Measurements from ENCODE around the gene MINPP1. TPM values are rescaled to one million over a fixed set of nuclear protein-coding genes. Genes with fewer than 3 reads are reported as not detected.
"Not testable (repeated sequence)": the region's sequence is repeated elsewhere in the genome, so short reads cannot be mapped to it uniquely, and the experiment has no call there.

Gene MINPP1
- 10 to 100 TPM; 28.2 to 34.3 TPM for total RNA-seq
- long read RNA-seq, transcript MINPP1-202 (5 exons, 2,415 nt): major isoform, 105 of 110 reads
- long read RNA-seq, partial matches to known transcripts: 0 of 110 reads
- long read RNA-seq, other reads (novel, unspliced or antisense): 5 of 110 reads

GRCh38 chr10:87504640-87505365, at the start of gene MINPP1:
MINPP1 (plus strand) TSS chr10:87504893; CDS start chr10:87504916, 23 bp downstream.
- ATAC-seq (peak; percentile 95), DNase-seq (peak; percentile 82 to 87)
- intact Hi-C loops (cut with DNase I, micrococcal nuclease): no loop called here

- DNase-seq; intact Hi-C loops (cut with DNase I, micrococcal nuclease): not testable (repeated sequence)
- peak; percentile 85 for ATAC-seq
Measured at GRCh38 chr10:87456586-87457220, 48.0 kb upstream of the MINPP1 start.

- ATAC-seq; DNase-seq; intact Hi-C loops (cut with DNase I, micrococcal nuclease): not testable (repeated sequence)
Measured at GRCh38 chr10:87461751-87462150, 42.9 kb upstream of the MINPP1 start.

GRCh38 chr10:87466849-87467248, 37.8 kb upstream of the MINPP1 start:
- ATAC-seq; DNase-seq; intact Hi-C loops (cut with DNase I, micrococcal nuclease): not testable (repeated sequence)

GRCh38 chr10:87488733-87489132, 16.0 kb upstream of the MINPP1 start:
- intact Hi-C loops (cut with DNase I, micrococcal nuclease); DNase-seq: not testable (repeated sequence)
- ATAC-seq: peak; percentile 96

- DNase-seq; intact Hi-C loops (cut with DNase I, micrococcal nuclease): not testable (repeated sequence)
- ATAC-seq: peak; percentile 54
Measured at GRCh38 chr10:87490285-87490684, 14.4 kb upstream of the MINPP1 start.

- intact Hi-C loops (cut with DNase I, micrococcal nuclease); DNase-seq; ATAC-seq: not testable (repeated sequence)
Measured at GRCh38 chr10:87492450-87492849, 12.2 kb upstream of the MINPP1 start.

- DNase-seq; intact Hi-C loops (cut with DNase I, micrococcal nuclease); ATAC-seq: not testable (repeated sequence)
Measured at GRCh38 chr10:87495446-87495845, 9.2 kb upstream of the MINPP1 start.

GRCh38 chr10:87497386-87497785, 7.3 kb upstream of the MINPP1 start:
- DNase-seq; ATAC-seq; intact Hi-C loops (cut with DNase I, micrococcal nuclease): not testable (repeated sequence)

GRCh38 chr10:87498106-87498789, 6.4 kb upstream of the MINPP1 start:
- ATAC-seq; DNase-seq; intact Hi-C loops (cut with DNase I, micrococcal nuclease): not testable (repeated sequence)

GRCh38 chr10:87500646-87501048, 4.0 kb upstream of the MINPP1 start:
- DNase-seq (no peak), ATAC-seq (peak; percentile 3)
- intact Hi-C loops (cut with DNase I, micrococcal nuclease): no loop called here

- ATAC-seq: no peak
- DNase-seq: no peak
- intact Hi-C loops (cut with DNase I, micrococcal nuclease): no loop called here
Measured at GRCh38 chr10:87503401-87503800, 1.3 kb upstream of the MINPP1 start.

- DNase-seq (no peak), ATAC-seq (no peak)
- intact Hi-C loops (cut with DNase I, micrococcal nuclease): no loop called here
Measured at GRCh38 chr10:87503886-87504285, 807 bp upstream of the MINPP1 start.

GRCh38 chr10:87504307-87504639, 420 bp upstream of the MINPP1 start:
- DNase-seq (peak in 1 of 2 donors; percentile 7), ATAC-seq (no peak)
- intact Hi-C loops (cut with DNase I, micrococcal nuclease): no loop called here

- intact Hi-C loops (cut with DNase I, micrococcal nuclease): no loop called here
- peak; percentile 66 to 75 for DNase-seq
- peak; percentile 88 for ATAC-seq
Measured at GRCh38 chr10:87505366-87506111, 846 bp downstream of the MINPP1 start.

GRCh38 chr10:87506956-87507355, 2.3 kb downstream of the MINPP1 start:
- DNase-seq (no peak), ATAC-seq (no peak)
- intact Hi-C loops (cut with DNase I, micrococcal nuclease): no loop called here

GRCh38 chr10:87507879-87508483, 3.3 kb downstream of the MINPP1 start:
- no peak for ATAC-seq
- DNase-seq: no peak
- intact Hi-C loops (cut with DNase I, micrococcal nuclease): no loop called here

- no peak for ATAC-seq
- no peak for DNase-seq
- intact Hi-C loops (cut with DNase I, micrococcal nuclease): no loop called here
Measured at GRCh38 chr10:87508837-87509236, 4.1 kb downstream of the MINPP1 start.
